ENCODE data around the gene JAKMIP3.
A peak's percentile ranks its signal among the peaks of the same experiment; 100 is the strongest.

Gene JAKMIP3

GRCh38 chr10:132033632-132034031, 32.1 kb upstream of the JAKMIP3 start:
- POLR2A ChIA-PET, result no interaction called here
- Histone ChIP-seq H3K36me3 (ENCODE audit: control insufficient read depth in 2 of 2, insufficient read depth in 1 of 2, low read length in 2 of 2) (no peaks in the 10 kb centered on the region), H3K4me1 (ENCODE audit: control insufficient read depth, insufficient read depth, low read length) (no peaks in the 10 kb centered on the region), H3K9me3 (ENCODE audit: control insufficient read depth, insufficient read depth, low read depth, low read length) (no peaks in the 10 kb centered on the region), H3K4me3 (ENCODE audit: low read depth, low read length) (no peak overlapping the region), H3K27ac (ENCODE audit: extremely low read depth, low read depth, low read length) (no peak overlapping the region)
- CTCF ChIA-PET, result no interaction called here
- TF ChIP-seq PRDM1 (tag by site-specific recombination; IDR thresholded peaks at IDR 0.05) (no peak), ZNF174 (tag by site-specific recombination; IDR thresholded peaks at IDR 0.05) (no peak), ZNF404 (tag by site-specific recombination; IDR thresholded peaks at IDR 0.05) (no peak), MEIS1 (CRISPR knock-in tag; IDR thresholded peaks at IDR 0.05; ENCODE audit: borderline replicate concordance) (no peak), ZNF157 (tag by site-specific recombination; IDR thresholded peaks at IDR 0.05) (peak; percentile 96), ZNF670 (tag by site-specific recombination; IDR thresholded peaks at IDR 0.05; ENCODE audit: low read depth) (no peak), ZNF514 (tag by site-specific recombination; IDR thresholded peaks at IDR 0.05) (no peak), ZNF692 (tag by site-specific recombination; IDR thresholded peaks at IDR 0.05) (no peak)
- TF ChIP-seq, protein P1, sequence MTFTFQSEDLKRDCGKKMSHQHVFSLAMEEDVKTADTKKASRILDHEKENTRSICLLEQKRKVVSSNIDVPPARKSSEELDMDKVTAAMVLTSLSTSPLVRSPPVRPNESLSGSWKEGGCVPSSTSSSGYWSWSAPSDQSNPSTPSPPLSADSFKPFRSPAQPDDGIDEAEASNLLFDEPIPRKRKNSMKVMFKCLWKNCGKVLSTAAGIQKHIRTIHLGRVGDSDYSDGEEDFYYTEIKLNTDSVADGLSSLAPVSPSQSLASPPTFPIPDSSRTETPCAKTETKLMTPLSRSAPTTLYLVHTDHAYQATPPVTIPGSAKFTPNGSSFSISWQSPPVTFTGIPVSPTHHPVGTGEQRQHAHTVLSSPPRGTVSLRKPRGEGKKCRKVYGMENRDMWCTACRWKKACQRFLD (tag by site-specific recombination; IDR thresholded peaks at IDR 0.05), result no peak

GRCh38 chr10:132035476-132035875, 30.3 kb upstream of the JAKMIP3 start:
- ChIA-PET POLR2A (no interaction called here), CTCF (no interaction called here)
- no peaks in the 10 kb centered on the region for H3K36me3 ChIP-seq (ENCODE audit: control insufficient read depth in 2 of 2, insufficient read depth in 1 of 2, low read length in 2 of 2)
- TF ChIP-seq ZNF561 (tag by site-specific recombination; IDR thresholded peaks at IDR 0.05; ENCODE audit: borderline replicate concordance), result no peak
- no peak for TF ChIP-seq SETDB1 (IDR thresholded peaks at IDR 0.05; ENCODE audit: insufficient read length, low read length)
- no peak for TF ChIP-seq ZNF76 (tag by site-specific recombination; IDR thresholded peaks at IDR 0.05; ENCODE audit: borderline replicate concordance, low read depth)
- TF ChIP-seq ZBTB7A (tag by site-specific recombination; IDR thresholded peaks at IDR 0.05; ENCODE audit: low read depth), result no peak
- no peak for TF ChIP-seq GLIS2 (tag by site-specific recombination; IDR thresholded peaks at IDR 0.05)
- TF ChIP-seq KLF10 (tag by site-specific recombination; IDR thresholded peaks at IDR 0.05), result no peak
- TF ChIP-seq ZNF514 (tag by site-specific recombination; IDR thresholded peaks at IDR 0.05), result no peak
- no peak for TF ChIP-seq ZNF133 (tag by site-specific recombination; IDR thresholded peaks at IDR 0.05)
- no peak for TF ChIP-seq RBAK (tag by site-specific recombination; IDR thresholded peaks at IDR 0.05)
- no peak for TF ChIP-seq ZNF791 (tag by site-specific recombination; IDR thresholded peaks at IDR 0.05)
- no peak for TF ChIP-seq ZNF521 (tag by site-specific recombination; IDR thresholded peaks at IDR 0.05)
- TF ChIP-seq ZNF433 (tag by site-specific recombination; IDR thresholded peaks at IDR 0.05; ENCODE audit: low read depth), result no peak
- no peak for TF ChIP-seq ZNF660 (tag by site-specific recombination; IDR thresholded peaks at IDR 0.05)
- TF ChIP-seq OVOL3 (tag by site-specific recombination; IDR thresholded peaks at IDR 0.05), result no peak
- H3K4me1 ChIP-seq (ENCODE audit: control insufficient read depth, insufficient read depth, low read length), result no peaks in the 10 kb centered on the region
- no peak overlapping the region for H3K4me3 ChIP-seq (ENCODE audit: low read depth, low read length)
- H3K9me3 ChIP-seq (ENCODE audit: control insufficient read depth, insufficient read depth, low read depth, low read length), result no peaks in the 10 kb centered on the region
- H3K27ac ChIP-seq (ENCODE audit: extremely low read depth, low read depth, low read length), result no peak overlapping the region

All from HEK293 (cell line).